Measurements from ENCODE around the gene DACT2. TPM values are rescaled to one million over a fixed set of nuclear protein-coding genes. Genes with fewer than 3 reads are reported as not detected.

The DACT2 gene
- total and polyA plus RNA-seq, 10 of the 15 experiments (the other 5 are each of a cell fraction or from before 2014, with no cell fraction given): not detected

GRCh38 chr6:168299541-168300511 is 19.8 kb downstream of the DACT2 start:
- no peaks in the 10 kb centered on the region for H3K4me1 ChIP-seq (ENCODE audit: control insufficient read depth, insufficient read depth, low read length)
- H3K4me3 ChIP-seq: no peak overlapping the region
- ChIA-PET CTCF (no interaction called here), SMC1A (ENCODE audit: uncharacterized antibody, unreplicated experiment) (no interaction called here), POLR2A (no interaction called here), RAD21 (ENCODE audit: unreplicated experiment) (no interaction called here)
- no peak overlapping the region for H3K9ac ChIP-seq (ENCODE audit: control insufficient read depth, insufficient read depth, low read length)
- no peaks in the 10 kb centered on the region for H3K36me3 ChIP-seq (ENCODE audit: control insufficient read depth in 2 of 2, insufficient read depth in 2 of 2, low read length in 1 of 2)
- H3K79me2 ChIP-seq (ENCODE audit: control insufficient read depth, insufficient read depth, low read length): no peaks in the 10 kb centered on the region
- TF ChIP-seq MYC (IDR thresholded peaks at IDR 0.05; ENCODE audit: insufficient read depth, insufficient read length, insufficient replicate concordance, low read length, severe bottlenecking) (no peak), RB1 (IDR thresholded peaks at IDR 0.05; ENCODE audit: borderline replicate concordance) (no peak), ETV6 (conservative IDR thresholded peaks at IDR 0.05 in 1 of 2, IDR thresholded peaks at IDR 0.05 in 1 of 2; ENCODE audit: borderline replicate concordance in 1 of 2, low read depth in 1 of 2) (no peak), PAX8 (IDR thresholded peaks at IDR 0.05) (no peak), BRCA1 (IDR thresholded peaks at IDR 0.05; ENCODE audit: low read depth, low read length) (no peak), JUND (IDR thresholded peaks at IDR 0.05; ENCODE audit: low read depth, low read length) (no peak), NFXL1 (IDR thresholded peaks at IDR 0.05; ENCODE audit: borderline replicate concordance) (no peak), POLR2AphosphoS5 (IDR thresholded peaks at IDR 0.05; ENCODE audit: low read length) (no peak), ZNF217 (IDR thresholded peaks at IDR 0.05) (no peak), TCF7 (IDR thresholded peaks at IDR 0.05; ENCODE audit: borderline replicate concordance) (no peak), TBL1XR1 (IDR thresholded peaks at IDR 0.05; ENCODE audit: low read depth, low read length) (no peak), NBN (IDR thresholded peaks at IDR 0.05) (no peak)
- TF ChIP-seq, protein P1, sequence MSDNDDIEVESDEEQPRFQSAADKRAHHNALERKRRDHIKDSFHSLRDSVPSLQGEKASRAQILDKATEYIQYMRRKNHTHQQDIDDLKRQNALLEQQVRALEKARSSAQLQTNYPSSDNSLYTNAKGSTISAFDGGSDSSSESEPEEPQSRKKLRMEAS (IDR thresholded peaks at IDR 0.05; ENCODE audit: low read depth, low read length): no peak
- no peak for FAIRE-seq
- DNase-seq (ENCODE audit: low read depth, low spot score): no peak
- intact Hi-C loops (cut with micrococcal nuclease; ENCODE audit: unreplicated experiment) (no loop called here), in situ Hi-C loops (cut with MboI) (no loop called here)
- no peaks in the 10 kb centered on the region for H3K27me3 ChIP-seq (replicated peaks in 1 of 2; ENCODE audit: control insufficient read depth in 2 of 2, insufficient read depth in 2 of 2, low read length in 1 of 2)
- no peak overlapping the region for H3K27ac ChIP-seq (ENCODE audit: control insufficient read depth, insufficient read depth)
- no peak for ATAC-seq
- BruUV-seq (replicated peaks): no TSS peak
- no peak overlapping the region for H2AFZ ChIP-seq (ENCODE audit: control insufficient read depth, low read depth, low read length)
- WGBS (ENCODE audit: insufficient coverage, insufficient replicate concordance, low lambda C conversion rate, missing lambda C conversion rate): 46% methylated on average over 26 of the region's 28 CpGs
- H4K20me1 ChIP-seq (ENCODE audit: control insufficient read depth, insufficient read depth): no peaks in the 10 kb centered on the region
- no peaks in the 10 kb centered on the region for H3K9me3 ChIP-seq (replicated peaks; ENCODE audit: control insufficient read depth, insufficient read depth, low read length)
- no peak overlapping the region for H3K4me2 ChIP-seq (ENCODE audit: control insufficient read depth, insufficient read depth)
